Hematopoietic multipotent progenitor cell treated with erythropoietin and hydrocortisone succinate and interleukin-3 and kit ligand, for 15 days (in vitro differentiated cells): ENCODE results near the gene SPTBN1.

Source experiments
- DNase-seq: peaks from one replicate; pipeline ENCODE4 v3.0.0-alpha.2; 2015; ENCODE audit warnings: low spot score

Gene SPTBN1

DNA sequence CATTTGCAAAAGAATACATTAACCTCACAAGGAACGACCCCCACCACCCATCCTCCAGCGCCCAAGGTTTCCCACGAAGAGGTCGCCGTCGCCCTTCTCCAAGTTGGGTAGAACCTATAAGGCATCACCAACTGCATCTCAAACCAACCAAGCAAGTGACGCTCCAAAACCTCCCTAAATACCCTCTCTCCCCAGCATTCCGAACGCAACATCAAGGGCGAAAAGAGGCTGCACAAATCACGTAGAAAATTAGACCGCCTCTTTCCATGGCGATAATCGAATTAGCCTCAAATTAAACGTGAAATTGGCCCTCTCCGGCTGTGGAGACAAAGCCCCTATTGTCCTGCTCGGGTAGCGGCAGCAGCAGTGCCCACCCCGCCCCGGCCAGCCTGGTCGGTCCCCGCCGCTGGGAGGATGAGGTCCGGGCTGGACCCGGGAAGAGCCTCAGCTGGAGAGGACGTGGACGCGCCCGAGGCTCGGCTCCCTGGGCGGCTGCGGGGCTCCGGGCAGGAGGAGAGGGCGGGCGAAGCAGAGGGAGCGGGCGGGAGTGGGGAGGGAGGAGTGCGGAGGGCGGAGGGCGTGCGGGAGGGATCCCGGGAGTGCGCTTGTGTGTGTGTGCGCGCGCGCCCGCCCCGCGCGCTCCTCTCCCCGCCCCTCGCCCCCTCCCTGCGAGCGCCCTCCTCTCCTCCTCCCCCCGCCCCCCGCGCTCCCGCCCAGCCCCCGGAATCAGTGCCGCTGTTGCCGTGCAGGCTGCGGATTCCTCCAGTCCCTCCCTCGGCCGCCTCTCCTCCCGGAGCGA is at the start of gene SPTBN1:
Gene SPTBN1, plus strand, starts transcription at position 765 of the 799 bp plus-strand sequence. CDS start 70,092 bp downstream, outside the sequence.
- DNase-seq, result no peak

- no peak for DNase-seq
Observed at GRCh38 chr2:54407693-54408092, 48.4 kb upstream of the SPTBN1 start.

- no peak for DNase-seq
Observed at GRCh38 chr2:54408288-54408687, 47.8 kb upstream of the SPTBN1 start.

DNA sequence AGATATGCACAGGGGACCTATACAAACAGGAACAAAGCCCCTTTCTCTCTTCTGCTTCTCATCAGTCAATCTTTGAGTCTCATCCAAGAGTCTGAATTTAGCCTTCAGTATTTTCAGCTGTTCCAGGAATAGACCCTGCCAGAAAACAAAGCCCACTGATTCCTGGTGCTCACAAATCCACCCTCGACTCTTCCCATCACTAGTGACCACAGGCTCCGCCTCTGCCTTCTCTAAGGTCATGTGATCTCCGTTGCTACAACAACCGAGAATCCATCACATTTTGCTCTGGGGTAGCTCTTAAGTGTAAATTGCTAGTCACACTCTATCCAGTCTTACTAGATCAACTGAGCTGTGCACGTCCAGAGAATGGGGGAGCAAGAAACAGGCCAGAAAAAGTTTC is 46.4 kb upstream of the SPTBN1 start:
- DNase-seq, result no peak

GRCh38 chr2:54411801-54412354 is 44.2 kb upstream of the SPTBN1 start:
- DNase-seq, result no peak

DNA sequence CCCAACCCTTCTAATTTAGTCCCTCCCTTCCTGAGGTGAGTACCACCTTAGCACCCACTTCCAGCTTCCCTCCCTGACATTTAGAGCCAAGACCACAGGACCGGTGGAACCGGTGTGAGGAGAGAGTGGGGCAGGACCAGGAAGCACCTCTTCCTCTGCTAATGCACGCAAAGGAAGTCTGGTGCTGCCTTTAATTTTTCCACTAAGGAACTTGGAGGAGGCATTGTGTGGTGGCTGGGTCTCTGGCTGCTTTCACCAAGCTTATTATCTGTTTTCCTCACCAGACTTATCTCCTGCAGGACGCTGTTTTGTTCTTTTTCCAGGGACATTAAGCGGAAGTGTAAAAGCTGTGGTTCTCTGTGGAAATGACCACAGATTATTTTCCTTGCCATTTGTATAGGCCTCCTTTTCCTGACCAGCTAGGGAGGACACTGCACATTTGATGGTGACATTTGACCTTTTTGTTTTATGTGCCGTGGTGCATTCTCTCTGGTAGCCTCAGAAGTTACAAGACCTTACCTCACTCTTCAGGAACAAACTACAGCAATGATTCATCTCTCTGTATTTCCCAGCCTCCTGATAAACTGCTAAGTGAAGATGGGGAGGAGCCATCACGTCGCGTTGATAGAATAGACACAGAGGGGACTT is 39.8 kb upstream of the SPTBN1 start:
- no peak for DNase-seq

DNA sequence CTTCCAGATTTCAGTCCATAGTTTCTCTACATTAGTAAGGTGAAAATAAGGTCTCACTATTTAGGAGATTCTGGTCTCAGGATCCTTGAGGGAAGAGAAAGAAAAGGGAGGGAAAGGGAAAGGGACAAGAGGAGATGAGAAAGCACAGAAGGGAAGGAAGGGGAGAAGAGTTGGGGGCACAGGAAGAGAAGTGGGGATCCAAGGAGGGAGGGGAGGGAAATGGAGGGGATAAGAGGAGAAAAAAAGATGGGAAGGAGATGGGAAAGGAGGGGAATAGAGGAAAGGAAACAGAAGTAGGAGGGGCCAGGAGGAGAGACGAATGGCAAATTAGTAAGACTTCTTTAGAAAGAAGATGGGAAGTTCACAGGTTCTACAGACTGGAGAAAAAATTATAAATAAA is 39.2 kb upstream of the SPTBN1 start:
- DNase-seq, result no peak

- DNase-seq, result no peak
Observed at GRCh38 chr2:54417577-54417976, 38.5 kb upstream of the SPTBN1 start.

DNA sequence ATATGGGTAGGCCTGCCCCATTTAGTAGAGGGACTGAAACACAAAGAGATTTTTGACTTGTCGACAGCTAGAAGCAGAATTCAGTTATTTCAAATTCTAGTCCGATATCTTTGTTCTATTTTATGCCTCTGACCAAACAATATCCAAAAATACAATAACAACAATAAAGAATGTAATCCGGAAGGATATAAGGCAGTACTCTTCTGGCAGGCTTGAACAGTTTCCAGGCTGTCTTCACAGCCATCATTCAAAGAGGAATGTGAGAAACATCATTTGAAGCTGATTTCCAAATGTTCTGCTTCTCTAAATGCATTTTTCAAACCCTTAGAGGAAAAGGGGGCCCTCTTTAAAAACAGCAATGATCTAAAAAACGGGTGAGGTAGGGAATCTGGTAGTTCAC is 36.7 kb upstream of the SPTBN1 start:
- DNase-seq, result no peak

DNA sequence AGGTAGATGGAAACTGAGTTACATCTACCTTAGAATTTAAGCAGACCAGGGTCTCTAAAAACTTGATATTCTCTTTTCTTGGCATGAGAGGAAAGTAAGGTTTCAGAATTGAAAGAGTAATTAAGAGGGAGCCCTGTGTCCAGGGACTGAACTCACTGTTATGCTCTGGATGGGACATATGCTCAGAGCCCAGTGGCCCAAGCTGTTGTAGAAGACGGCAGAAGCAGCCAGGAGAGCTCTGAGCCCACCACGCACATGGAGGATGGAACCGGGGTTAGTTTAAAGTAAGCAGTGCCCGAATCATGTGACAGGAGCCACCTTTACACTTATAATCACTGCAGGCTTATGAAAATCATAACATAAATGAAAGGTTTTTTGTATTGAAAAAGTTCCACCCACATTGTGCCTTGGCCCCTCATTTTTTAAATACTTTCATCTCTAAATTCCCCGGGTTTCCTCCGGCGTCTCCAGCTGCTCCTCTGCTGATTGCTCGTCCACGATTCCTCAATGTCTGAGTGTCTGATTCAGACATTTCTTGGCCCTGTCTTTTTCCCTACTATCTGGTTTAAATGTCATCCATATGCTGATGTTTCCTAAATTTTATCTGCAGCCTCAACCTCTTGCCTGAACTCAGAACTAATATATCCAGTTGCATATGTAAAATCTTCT is 36.1 kb upstream of the SPTBN1 start:
- DNase-seq, result no peak

GRCh38 chr2:54420524-54421172 is 35.5 kb upstream of the SPTBN1 start:
- no peak for DNase-seq

DNA sequence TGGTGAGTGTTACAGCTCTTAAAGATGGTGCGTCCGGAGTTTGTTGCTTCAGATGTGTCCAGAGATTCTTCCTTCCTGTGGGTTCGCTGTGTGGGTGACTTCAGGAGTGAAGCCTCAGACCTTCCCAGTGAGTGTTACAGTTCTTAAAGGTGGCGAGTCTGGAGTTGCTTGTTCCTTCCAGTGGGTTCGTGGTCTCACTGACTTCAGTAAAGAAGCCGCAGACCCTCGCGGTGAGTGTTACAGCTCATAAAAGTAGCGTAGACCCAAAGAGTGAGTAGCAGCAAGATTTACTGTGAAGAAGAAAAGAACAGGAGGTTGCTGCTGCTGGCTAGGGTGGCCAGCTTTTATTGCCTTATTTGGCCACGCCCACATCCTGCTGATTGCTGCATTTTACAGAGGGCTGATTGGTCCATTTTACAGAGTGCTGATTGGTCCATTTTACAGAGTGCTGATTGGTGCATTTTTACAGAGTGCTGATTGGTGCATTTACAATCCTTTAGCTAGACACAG is 34.0 kb upstream of the SPTBN1 start:
- no peak for DNase-seq

DNA sequence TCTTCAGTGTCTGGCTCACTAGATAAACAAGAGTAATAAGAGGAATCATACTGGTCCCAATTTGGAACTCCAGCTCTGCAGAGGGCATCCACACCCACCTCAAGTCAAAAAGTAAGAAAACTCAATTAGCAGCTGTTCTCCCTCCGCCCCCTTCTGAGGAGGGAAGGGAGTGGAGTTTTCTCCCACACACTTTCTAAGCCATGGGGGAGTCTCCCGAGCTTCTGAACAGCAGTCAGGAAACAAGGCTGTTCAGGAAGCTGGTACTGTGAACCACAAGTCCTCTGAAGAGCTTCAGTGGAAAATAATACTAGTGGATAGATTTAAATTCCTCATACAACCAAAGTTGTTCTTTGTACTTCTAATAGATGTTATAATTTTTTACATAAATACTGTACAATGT is 32.9 kb upstream of the SPTBN1 start:
- DNase-seq, result no peak

GRCh38 chr2:54424555-54425163 is 31.5 kb upstream of the SPTBN1 start:
- DNase-seq, result no peak

DNA sequence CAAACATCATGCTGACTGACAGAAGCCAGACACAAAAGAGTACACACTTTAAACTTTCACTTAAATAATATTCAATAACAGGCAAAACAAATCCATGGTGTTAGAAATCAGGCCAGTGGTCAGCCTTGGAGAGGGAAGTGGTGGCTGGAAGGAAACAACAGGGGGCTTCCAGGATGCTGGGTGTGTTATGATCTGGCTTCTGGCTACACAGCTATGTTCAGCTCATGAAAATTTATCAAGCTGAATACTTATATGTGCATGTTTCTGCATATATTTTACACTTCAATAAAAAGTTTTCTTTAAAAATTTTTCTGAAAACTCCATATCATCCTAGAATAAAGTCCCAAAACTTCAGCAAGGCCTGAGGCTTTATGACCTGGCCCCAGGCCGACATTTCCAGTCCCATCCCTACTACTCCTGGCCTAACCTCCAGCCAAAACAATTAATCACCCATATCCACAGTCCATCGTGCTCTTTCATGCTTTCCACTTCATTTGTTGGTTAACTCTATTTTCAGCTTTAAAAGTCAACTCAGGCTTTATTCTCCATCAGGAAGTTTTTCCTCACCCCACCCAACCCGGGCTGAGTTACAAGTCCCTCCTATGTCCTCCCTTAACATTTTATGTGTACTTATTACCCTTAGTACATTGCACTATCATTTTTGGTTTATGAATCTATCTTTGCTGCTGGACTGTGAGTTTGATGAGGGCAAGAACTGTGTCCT is 27.9 kb upstream of the SPTBN1 start:
- no peak for DNase-seq

DNA sequence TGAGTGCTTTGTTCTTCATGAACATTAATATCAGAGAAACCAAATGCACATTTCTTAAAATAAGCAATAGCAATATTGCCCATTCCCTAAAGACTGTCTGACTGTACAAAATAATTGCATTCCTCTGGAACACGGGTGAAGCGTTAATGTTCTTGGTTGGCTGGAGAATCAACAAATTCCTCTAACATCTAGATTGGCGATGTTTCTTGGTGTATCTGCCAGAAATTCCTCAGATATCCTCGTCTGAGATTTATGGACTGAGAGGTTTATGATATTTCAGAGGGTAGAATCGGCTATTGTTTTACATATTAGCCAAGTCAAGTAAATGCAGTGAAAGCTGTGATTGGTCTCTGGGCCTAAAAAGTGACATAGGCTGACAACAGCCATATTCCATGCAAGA is 27.1 kb upstream of the SPTBN1 start:
- no peak for DNase-seq

- DNase-seq, result no peak
Observed at GRCh38 chr2:54429811-54430551, 26.1 kb upstream of the SPTBN1 start.

GRCh38 chr2:54430649-54431048 is 25.5 kb upstream of the SPTBN1 start:
- DNase-seq, result no peak

DNA sequence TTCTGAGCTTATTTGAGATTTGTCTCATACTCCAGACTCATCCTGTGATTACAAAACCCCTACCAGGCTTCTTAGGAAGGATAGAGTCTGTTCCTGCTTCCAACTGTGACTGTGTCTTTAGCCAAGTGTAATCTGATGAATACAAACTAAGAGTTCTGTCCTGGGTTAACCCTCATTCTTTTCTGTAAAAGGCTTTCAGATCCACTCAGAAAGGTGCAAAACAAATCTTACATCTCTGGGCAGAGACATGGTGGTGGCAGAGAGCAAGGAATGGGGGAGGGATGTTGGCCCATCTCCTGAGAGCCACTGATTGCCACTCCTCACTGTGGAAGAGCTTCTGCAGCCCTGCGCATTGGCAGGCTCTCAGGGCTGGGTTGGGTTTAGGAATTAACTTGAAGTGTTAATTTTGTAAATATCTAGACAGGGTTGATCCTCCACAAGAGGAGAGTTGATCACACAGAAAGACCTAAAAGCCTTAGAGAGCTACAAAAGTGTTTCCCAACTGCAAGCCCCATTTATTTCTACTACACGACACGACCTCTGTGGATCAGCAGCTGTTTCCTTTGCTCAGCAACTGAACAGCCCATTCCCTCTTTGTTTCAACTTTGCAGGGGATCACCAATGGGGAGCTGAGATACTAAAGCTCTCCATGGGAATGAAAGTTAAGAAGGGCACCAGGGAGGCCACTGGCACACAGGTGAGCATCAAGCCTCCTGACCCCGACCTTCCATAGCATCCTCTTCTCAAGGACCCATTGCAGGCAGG is 23.7 kb upstream of the SPTBN1 start:
- no peak for DNase-seq

DNA sequence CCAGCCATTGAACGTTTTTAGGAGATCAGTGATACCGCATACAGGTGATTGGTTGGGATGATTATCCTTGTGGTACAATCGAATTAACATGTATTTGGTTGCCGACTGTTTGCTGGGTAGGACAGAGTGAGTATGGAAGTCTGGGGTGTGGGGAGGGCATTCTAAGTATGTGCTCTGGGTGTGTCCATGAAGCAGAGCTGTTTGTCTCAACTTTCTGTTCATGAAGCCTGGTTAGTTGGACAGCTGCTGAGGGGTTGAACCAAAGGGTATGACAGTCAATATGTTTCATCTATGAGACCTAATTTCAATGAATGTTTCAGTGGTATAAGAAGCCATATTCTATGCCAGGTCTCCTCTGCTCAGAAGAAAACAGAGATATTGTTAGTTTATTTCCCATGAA is 21.9 kb upstream of the SPTBN1 start:
- DNase-seq, result no peak
